Measurements from ENCODE around the gene GLT8D2. TPM values are rescaled to one million over a fixed set of nuclear protein-coding genes. Genes with fewer than 3 reads are reported as not detected.

The GLT8D2 gene
- total and polyA plus RNA-seq, 7 donors: 0.71 to 5.2 (median 1.5) TPM

DNA sequence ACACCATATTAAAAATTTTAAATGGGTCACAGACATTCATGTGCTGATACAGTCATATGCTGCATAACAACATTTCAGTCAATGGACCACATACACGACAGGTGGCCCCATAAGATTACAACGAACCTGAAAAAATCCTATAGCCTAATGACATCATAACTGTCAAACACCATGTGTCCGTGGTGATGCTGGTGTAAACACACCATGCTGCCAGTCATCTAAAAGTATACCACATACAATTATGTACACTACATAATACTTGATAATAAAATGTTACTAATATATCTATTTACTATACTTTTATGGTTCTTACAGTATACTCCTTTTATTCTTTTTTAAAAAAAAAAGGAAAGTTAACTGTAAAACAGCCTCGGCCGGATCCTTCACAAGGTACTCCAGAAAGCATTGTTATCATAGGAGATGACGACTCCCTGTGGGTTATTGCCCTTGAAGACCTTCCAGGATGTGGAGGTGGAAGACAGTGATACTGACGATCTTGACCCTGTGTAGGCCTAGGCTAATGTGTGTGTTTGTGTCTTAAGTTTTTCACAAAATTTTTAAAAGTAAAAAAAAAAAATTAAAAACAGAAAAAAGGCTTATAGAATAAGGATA lies 89.3 kb downstream of the GLT8D2 start:
- no peak for ATAC-seq
- intact Hi-C loops (cut with DNase I): no loop called here
- H3K27ac ChIP-seq: no peak overlapping the region

DNA sequence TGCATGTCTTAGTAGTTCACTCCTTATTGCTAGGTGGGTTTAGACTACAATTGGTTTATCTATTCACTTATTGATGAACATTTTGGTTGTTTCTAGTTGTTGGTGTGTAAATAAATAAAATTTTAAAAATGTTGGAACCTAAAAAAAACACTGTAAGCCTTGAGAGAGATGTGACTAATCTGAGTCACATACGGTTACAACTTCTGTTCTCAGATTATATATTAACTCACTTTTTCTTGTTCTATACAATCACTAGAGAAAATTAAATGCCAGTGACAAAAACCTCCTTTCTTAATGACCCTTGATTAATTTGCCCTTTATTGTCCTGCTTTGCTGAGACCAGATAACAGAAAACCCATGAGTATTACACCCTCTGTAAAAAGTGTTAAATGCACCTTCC lies 91.4 kb downstream of the GLT8D2 start:
- WGBS, 3 donors: 59 to 73% (median 68%) methylated on average over 1 of the region's 1 CpG
- TF ChIP-seq, protein P1, sequence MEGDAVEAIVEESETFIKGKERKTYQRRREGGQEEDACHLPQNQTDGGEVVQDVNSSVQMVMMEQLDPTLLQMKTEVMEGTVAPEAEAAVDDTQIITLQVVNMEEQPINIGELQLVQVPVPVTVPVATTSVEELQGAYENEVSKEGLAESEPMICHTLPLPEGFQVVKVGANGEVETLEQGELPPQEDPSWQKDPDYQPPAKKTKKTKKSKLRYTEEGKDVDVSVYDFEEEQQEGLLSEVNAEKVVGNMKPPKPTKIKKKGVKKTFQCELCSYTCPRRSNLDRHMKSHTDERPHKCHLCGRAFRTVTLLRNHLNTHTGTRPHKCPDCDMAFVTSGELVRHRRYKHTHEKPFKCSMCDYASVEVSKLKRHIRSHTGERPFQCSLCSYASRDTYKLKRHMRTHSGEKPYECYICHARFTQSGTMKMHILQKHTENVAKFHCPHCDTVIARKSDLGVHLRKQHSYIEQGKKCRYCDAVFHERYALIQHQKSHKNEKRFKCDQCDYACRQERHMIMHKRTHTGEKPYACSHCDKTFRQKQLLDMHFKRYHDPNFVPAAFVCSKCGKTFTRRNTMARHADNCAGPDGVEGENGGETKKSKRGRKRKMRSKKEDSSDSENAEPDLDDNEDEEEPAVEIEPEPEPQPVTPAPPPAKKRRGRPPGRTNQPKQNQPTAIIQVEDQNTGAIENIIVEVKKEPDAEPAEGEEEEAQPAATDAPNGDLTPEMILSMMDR (IDR thresholded peaks at IDR 0.05): no peak
- Histone ChIP-seq H3K9me3 (no peaks in the 10 kb centered on the region), H3K27ac (peak overlapping the region; percentile 91), H3K36me3 (ENCODE audit: insufficient read depth in 1 of 2, low read depth in 1 of 2) (peaks cover 6 to 13% of the 10 kb centered on the region in 2 donors), H3K4me3 (no peak overlapping the region), H3K4me1 (peaks cover 20% of the 10 kb centered on the region), H3K27me3 (ENCODE audit: insufficient read depth in 3 of 3, low read length in 2 of 3) (no peaks in the 10 kb centered on the region)
- no peak for ATAC-seq
- no peak for DNase-seq
- intact Hi-C loops (cut with DNase I): loop anchor here in 1 of 2 donors (10.0 kb wide), 1 partner anchor 346 kb away; the partner anchor contains the start of gene EID3

More for the DNA sequence above, 89.3 kb downstream of the GLT8D2 start:
- Histone ChIP-seq H3K4me1 (peaks cover 22% of the 10 kb centered on the region), H3K4me3 (no peak overlapping the region), H3K9me3 (no peaks in the 10 kb centered on the region), H3K36me3 (ENCODE audit: insufficient read depth in 1 of 2, low read depth in 1 of 2) (no peaks in the 10 kb centered on the region), H3K27me3 (ENCODE audit: insufficient read depth in 3 of 3, low read length in 2 of 3) (no peaks in the 10 kb centered on the region)
- DNase-seq: no peak
- WGBS, 3 donors: 54 to 61% (median 57%) methylated on average over 7 of the region's 7 CpGs
- TF ChIP-seq, protein P1 (IDR thresholded peaks at IDR 0.05): no peak

DNA sequence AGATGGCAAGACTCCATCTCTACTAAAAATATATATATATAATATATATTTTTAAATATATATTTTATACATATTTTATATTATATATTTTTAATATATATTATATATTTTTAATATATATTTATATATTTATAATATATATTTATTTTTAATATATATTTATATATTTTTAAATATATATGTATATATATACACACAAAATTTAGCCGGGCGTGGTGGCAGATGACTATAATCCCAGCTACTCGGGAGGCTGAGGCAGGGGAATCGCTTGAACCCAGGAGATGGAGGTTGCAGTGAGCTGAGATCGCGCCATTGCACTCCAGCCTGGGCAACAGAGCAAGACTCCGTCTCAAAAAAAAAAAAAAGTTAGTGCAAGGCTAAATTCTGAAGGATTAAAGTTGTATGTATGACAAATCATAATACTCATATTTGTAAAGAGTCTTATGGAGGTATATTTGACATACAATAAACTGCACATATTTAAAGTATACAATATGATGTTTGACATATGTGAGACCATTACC lies 92.1 kb downstream of the GLT8D2 start:
- DNase-seq (no peak), ATAC-seq (no peak)
- peak overlapping the region; percentile 91 for H3K27ac ChIP-seq
- H3K9me3 ChIP-seq: no peaks in the 10 kb centered on the region
- H3K36me3 ChIP-seq (ENCODE audit: insufficient read depth in 1 of 2, low read depth in 1 of 2): peaks cover 6 to 20% of the 10 kb centered on the region in 2 donors
- TF ChIP-seq, protein P1 (IDR thresholded peaks at IDR 0.05): no peak
- H3K27me3 ChIP-seq (ENCODE audit: insufficient read depth in 3 of 3, low read length in 2 of 3): no peaks in the 10 kb centered on the region
- 83 to 89% (median 85%) methylated on average over 7 of the region's 7 CpGs for WGBS, 3 donors
- H3K4me1 ChIP-seq: peaks cover 20% of the 10 kb centered on the region
- intact Hi-C loops (cut with DNase I): loop anchor here (1.0 to 10.0 kb wide), 3 partner anchors 7 to 347 kb away; partner anchors contain the start of genes EID3 (in 1 of the 2), HSP90B1 (in 1 of the 2) and TDG (in 1 of the 2)
- peak overlapping the region; percentile 99 for H3K4me3 ChIP-seq

DNA sequence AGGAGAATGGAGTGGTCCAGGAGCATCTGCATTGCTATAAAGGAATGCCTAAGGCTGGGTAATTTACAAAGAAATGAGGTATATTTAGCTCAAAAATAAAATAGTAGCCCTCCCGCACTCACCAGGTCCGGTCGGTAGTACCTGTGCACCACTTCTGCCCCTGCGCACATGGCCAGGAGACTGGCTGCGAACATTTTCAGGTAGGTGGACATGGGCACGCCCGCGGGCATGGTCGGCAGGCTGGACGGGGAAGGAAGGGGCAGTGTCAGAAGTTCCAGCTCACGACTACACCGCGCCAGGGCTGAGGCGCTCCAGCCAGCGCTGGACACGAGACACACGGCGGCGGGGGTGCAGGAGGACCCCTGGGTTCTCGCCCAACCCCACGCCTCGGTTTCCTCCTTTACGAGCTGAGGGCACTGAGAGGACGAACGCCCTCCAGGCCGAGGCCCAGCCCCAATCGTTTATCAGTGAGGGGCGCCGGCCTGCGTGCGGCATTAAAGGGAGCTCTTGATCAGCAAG lies 93.4 kb downstream of the GLT8D2 start:
- TF ChIP-seq, protein P1 (IDR thresholded peaks at IDR 0.05): no peak
- Histone ChIP-seq H3K36me3 (ENCODE audit: insufficient read depth in 1 of 2, low read depth in 1 of 2) (peaks cover 6 to 33% of the 10 kb centered on the region in 2 donors), H3K4me3 (peak overlapping the region; percentile 99), H3K27me3 (ENCODE audit: insufficient read depth in 3 of 3, low read length in 2 of 3) (no peaks in the 10 kb centered on the region), H3K9me3 (no peaks in the 10 kb centered on the region), H3K4me1 (peaks cover 20% of the 10 kb centered on the region), H3K27ac (peak overlapping the region; percentile 91)
- 0% methylated on average over 25 to 31 of the region's 31 CpGs for WGBS, 3 donors
- DNase-seq (no peak), ATAC-seq (peak; percentile 37 to 58 (median 48))
- intact Hi-C loops (cut with DNase I): loop anchor here (1.0 to 10.0 kb wide), 3 partner anchors 9 to 348 kb away; partner anchors contain the start of genes TDG (in 2 of the 2), EID3 (in 1 of the 2) and HSP90B1 (in 1 of the 2)
